B cell (primary cell): Measurements from ENCODE around the gene TRIP13. TPM values are rescaled to one million over a fixed set of nuclear protein-coding genes. Genes with fewer than 3 reads are reported as not detected.

Experiments used
- ATAC-seq: fragments of 200-7000 bp; cut with Tn5 transposase; one replicate; pipeline ENCODE4 v1.10.0; 2021; ENCODE audit warnings: low read depth, mild to moderate bottlenecking, moderate number of reproducible peaks, moderate library complexity
- CTCF ChIA-PET: fragments of 350-600 bp; sonication (Branson Sonifier 250); formaldehyde crosslinking; loops from one replicate; lab custom pipeline; 2021; ENCODE audit warnings: antibody characterized with exemption, inconsistent platforms; lab: Charles Lee
- POLR2A ChIA-PET: fragments of 350-600 bp; sonication (Branson Sonifier 250); formaldehyde crosslinking; loops from one replicate; lab custom pipeline; 2021; ENCODE audit warnings: antibody characterized with exemption; lab: Charles Lee
- DNase-seq: peaks from one replicate; pipeline ENCODE4 v3.0.0; 2013
- H2AFZ ChIP-seq: 2 replicates; pipeline ENCODE4 v1.6.1; 2012; ENCODE audit warnings: mild to moderate bottlenecking, low read depth, low read length; ENCODE audit not compliant: insufficient read depth, poor library complexity, severe bottlenecking
- H3K27ac ChIP-seq, 2 donors: 1 replicate in 1 of 2; 2 replicates in 1 of 2; pipeline ENCODE4 v1.5.1; 2012 to 2013; ENCODE audit warnings: low read length in 2 of 2, mild to moderate bottlenecking in 2 of 2, moderate library complexity in 1 of 2
- H3K27me3 ChIP-seq, 4 experiments: fragments of 200-600 bp in 1 of 4; sonication (generic) in 1 of 4; replicated peaks in 1 of 4; 1 replicate in 2 of 4; 2 replicates in 2 of 4; pipeline versions ENCODE4 v1.6.1 to v1.7.0; 2013 to 2016; ENCODE audit warnings: low read length in 3 of 4, mild to moderate bottlenecking in 2 of 4, mixed read lengths in 1 of 4, moderate library complexity in 1 of 4; ENCODE audit not compliant: insufficient read depth in 4 of 4, control insufficient read depth in 3 of 4; ENCODE audit errors: control extremely low read depth in 1 of 4
- H3K36me3 ChIP-seq, 2 experiments: replicated peaks in 1 of 2; 1 replicate in 1 of 2; 2 replicates in 1 of 2; pipeline versions ENCODE4 v1.6.1 to v1.7.1; 2013; ENCODE audit warnings: low read length in 1 of 2; ENCODE audit not compliant: insufficient read depth in 2 of 2, control insufficient read depth in 1 of 2; ENCODE audit errors: control extremely low read depth in 1 of 2, extremely low read depth in 1 of 2
- H3K4me1 ChIP-seq, 2 donors: fragments of 200-600 bp in 1 of 2; sonication (generic) in 1 of 2; 1 replicate in 1 of 2; 2 replicates in 1 of 2; pipeline versions ENCODE4 v1.5.1 to v1.6.1; 2013 to 2017; ENCODE audit warnings: low read length in 2 of 2; ENCODE audit not compliant: control insufficient read depth in 2 of 2, insufficient read depth in 2 of 2
- H3K4me2 ChIP-seq: replicated peaks from 2 replicates; pipeline ENCODE3; 2012; ENCODE audit warnings: mild to moderate bottlenecking, low read depth, low read length; ENCODE audit not compliant: poor library complexity, severe bottlenecking
- H3K4me3 ChIP-seq, 5 experiments: fragments of 200-600 bp in 1 of 5; sonication (generic) in 1 of 5; 1 replicate in 3 of 5; 2 replicates in 2 of 5; pipeline versions ENCODE4 v1.5.1 to v1.7.0; 2011 to 2016; ENCODE audit warnings: low read length in 4 of 5, mild to moderate bottlenecking in 4 of 5, low read depth in 2 of 5, control low read depth in 1 of 5, moderate library complexity in 1 of 5; ENCODE audit not compliant: insufficient read depth in 1 of 5; ENCODE audit errors: control extremely low read depth in 1 of 5, extremely low read depth in 1 of 5
- H3K79me2 ChIP-seq: fragments of 200-600 bp; sonication (generic); one replicate; pipeline ENCODE4 v1.6.0; 2016; ENCODE audit warnings: low read length; ENCODE audit not compliant: control insufficient read depth, insufficient read depth
- H3K9ac ChIP-seq: fragments of 200-600 bp; sonication (generic); 2 replicates; pipeline ENCODE4 v1.6.1; 2017; ENCODE audit warnings: mild to moderate bottlenecking, low read length, moderate library complexity
- H3K9me3 ChIP-seq, 3 donors: one replicate each; pipeline versions ENCODE4 v1.6.1 to v1.7.1; 2013; ENCODE audit warnings: low read length in 2 of 3; ENCODE audit not compliant: control insufficient read depth in 2 of 3, insufficient read depth in 1 of 3; ENCODE audit errors: control extremely low read depth in 1 of 3
- H4K20me1 ChIP-seq: 2 replicates; pipeline ENCODE4 v1.6.0; 2012; ENCODE audit warnings: mild to moderate bottlenecking, low read length; ENCODE audit not compliant: insufficient read depth, control insufficient read depth, poor library complexity, severe bottlenecking
- H3K27ac Mint-ChIP-seq: one replicate; pipeline ENCODE4 v1.8.0; 2021; ENCODE audit warnings: mixed read lengths
- H3K27me3 Mint-ChIP-seq: one replicate; pipeline ENCODE4 v1.8.0; 2021; ENCODE audit warnings: mixed read lengths
- H3K4me1 Mint-ChIP-seq: one replicate; pipeline ENCODE4 v1.8.0; 2021; ENCODE audit warnings: mixed read lengths
- H3K4me3 Mint-ChIP-seq: one replicate; pipeline ENCODE4 v1.8.0; 2021; ENCODE audit warnings: mixed read lengths
- H3K9me3 Mint-ChIP-seq: one replicate; pipeline ENCODE4 v1.8.0; 2022; ENCODE audit warnings: mixed read lengths; ENCODE audit not compliant: insufficient read depth
- EZH2 ChIP-seq: IDR thresholded peaks from 2 replicates; pipeline ENCODE4 v1.6.1; 2012; ENCODE audit warnings: borderline replicate concordance, low read depth, mild to moderate bottlenecking, moderate library complexity, low read length; ENCODE audit not compliant: insufficient read depth, poor library complexity, severe bottlenecking
- WGBS: methylation state at CpG from one replicate; pipeline ENCODE4 v1.1.5; 2013; ENCODE audit warnings: missing lambda C conversion rate; ENCODE audit not compliant: insufficient coverage; 5-methylcytosine and 5-hydroxymethylcytosine counted together
- intact Hi-C: fragments of 100-400 bp; cut with micrococcal nuclease; formaldehyde crosslinking; loops from one replicate; pipeline ENCODE4 v1.10.0; 2022
- polyA plus RNA-seq: library from polyadenylated mRNA; depleted of rRNA; stranded (reverse); fragments of >200 nt; gene quantifications from 2 replicates; pipeline ENCODE4 v1.2.3, GENCODE V29; 2012
- total RNA-seq, 2 donors: library from RNA; stranded (reverse); fragments of 120-200 nt in 1 of 2; gene quantifications; 1 replicate in 1 of 2; 2 replicates in 1 of 2; pipeline versions ENCODE4 v1.2.3 to v1.2.4, GENCODE V29; 2013 to 2022
- TF ChIP-seq, protein P1 (sequence below): fragments of 200-600 bp; IDR thresholded peaks from one replicate; pipeline ENCODE4 v1.8.0; 2022; ENCODE audit warnings: antibody characterized with exemption, mild to moderate bottlenecking

Gene TRIP13
- total and polyA plus RNA-seq, 2 donors (not counting 1 experiment from before 2014, with no cell fraction given), result 0.63 to 1.1 TPM

DNA sequence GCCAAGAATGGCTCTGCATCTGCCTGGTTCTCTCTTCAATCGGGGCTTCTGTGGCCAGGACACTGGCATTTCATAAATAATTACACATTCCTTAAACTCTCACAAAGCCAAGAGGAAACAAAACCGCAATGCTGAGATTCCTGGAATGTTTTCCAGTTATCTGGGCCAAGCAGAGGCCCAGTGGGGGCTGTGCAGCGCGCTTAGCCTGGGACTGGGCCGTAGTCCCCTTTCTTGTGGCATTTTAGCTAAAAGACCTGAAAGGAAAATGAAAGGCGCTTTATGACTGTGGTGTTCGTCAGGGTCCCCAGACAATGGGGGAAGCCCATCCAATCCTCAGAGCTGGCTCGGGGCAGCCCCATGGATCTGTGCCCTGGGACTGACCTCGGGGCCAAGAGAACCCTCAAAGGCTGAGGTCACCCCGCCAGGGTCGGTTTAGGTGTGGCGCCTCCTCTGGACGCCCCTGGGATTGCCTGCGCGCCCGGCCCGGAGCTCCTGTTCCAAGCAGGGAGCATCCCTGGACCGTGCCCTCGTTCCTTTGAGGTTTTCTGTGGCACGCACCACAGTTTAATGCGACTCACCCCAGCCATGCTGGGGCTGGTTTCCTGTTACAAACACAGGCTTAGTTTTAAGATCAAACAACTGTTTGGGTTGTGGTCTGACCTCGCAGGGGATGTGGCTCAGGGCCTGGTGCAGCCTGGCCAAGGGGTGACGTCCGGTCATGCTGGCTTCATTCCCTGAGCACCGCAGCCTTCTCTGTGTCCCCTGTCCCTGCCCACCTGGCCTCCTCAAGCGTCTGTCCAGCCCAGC is 64.5 kb downstream of the TRIP13 start:
- Histone ChIP-seq H3K4me1 (no peaks in the 10 kb centered on the region), H3K4me2 (no peak overlapping the region), H3K79me2 (no peaks in the 10 kb centered on the region), H2AFZ (no peak overlapping the region), H3K9me3 (peaks cover 0 to 1% (median 0%) of the 10 kb centered on the region in 3 donors), H3K27ac (no peak overlapping the region), H3K9ac (no peak overlapping the region), H3K36me3 (no peaks in the 10 kb centered on the region), H3K27me3 (peaks cover 0 to 38% (median 3%) of the 10 kb centered on the region in 4 experiments), H4K20me1 (no peaks in the 10 kb centered on the region), H3K4me3 (no peak overlapping the region)
- ATAC-seq (no peak), DNase-seq (no peak)
- H3K27ac Mint-ChIP-seq, result no peak overlapping the region
- WGBS, result 33% methylated on average over 26 of the region's 26 CpGs
- intact Hi-C loops, result no loop called here
- no peak overlapping the region for H3K4me3 Mint-ChIP-seq
- H3K27me3 Mint-ChIP-seq, result peaks cover 53% of the 10 kb centered on the region
- H3K9me3 Mint-ChIP-seq, result no peaks in the 10 kb centered on the region
- no peaks in the 10 kb centered on the region for H3K4me1 Mint-ChIP-seq
- POLR2A ChIA-PET, result no interaction called here
- TF ChIP-seq, protein P1, sequence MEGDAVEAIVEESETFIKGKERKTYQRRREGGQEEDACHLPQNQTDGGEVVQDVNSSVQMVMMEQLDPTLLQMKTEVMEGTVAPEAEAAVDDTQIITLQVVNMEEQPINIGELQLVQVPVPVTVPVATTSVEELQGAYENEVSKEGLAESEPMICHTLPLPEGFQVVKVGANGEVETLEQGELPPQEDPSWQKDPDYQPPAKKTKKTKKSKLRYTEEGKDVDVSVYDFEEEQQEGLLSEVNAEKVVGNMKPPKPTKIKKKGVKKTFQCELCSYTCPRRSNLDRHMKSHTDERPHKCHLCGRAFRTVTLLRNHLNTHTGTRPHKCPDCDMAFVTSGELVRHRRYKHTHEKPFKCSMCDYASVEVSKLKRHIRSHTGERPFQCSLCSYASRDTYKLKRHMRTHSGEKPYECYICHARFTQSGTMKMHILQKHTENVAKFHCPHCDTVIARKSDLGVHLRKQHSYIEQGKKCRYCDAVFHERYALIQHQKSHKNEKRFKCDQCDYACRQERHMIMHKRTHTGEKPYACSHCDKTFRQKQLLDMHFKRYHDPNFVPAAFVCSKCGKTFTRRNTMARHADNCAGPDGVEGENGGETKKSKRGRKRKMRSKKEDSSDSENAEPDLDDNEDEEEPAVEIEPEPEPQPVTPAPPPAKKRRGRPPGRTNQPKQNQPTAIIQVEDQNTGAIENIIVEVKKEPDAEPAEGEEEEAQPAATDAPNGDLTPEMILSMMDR, result no peak
- no peak for TF ChIP-seq EZH2
- CTCF ChIA-PET, result no interaction called here

- WGBS, result 76% methylated on average over 23 of the region's 23 CpGs
- no peak overlapping the region for H3K4me3 Mint-ChIP-seq
These were observed 65.2 kb downstream of the TRIP13 start for GRCh38 chr5:957748-958485.

More at GRCh38 chr5:957748-958485, 65.2 kb downstream of the TRIP13 start:
- Histone ChIP-seq H2AFZ (no peak overlapping the region), H4K20me1 (no peaks in the 10 kb centered on the region), H3K79me2 (no peaks in the 10 kb centered on the region), H3K4me3 (no peak overlapping the region), H3K27ac (no peak overlapping the region), H3K4me1 (no peaks in the 10 kb centered on the region), H3K36me3 (no peaks in the 10 kb centered on the region), H3K9me3 (no peaks in the 10 kb centered on the region), H3K27me3 (peaks cover 0 to 39% (median 4%) of the 10 kb centered on the region in 4 experiments), H3K9ac (no peak overlapping the region), H3K4me2 (no peak overlapping the region)
- TF ChIP-seq EZH2, result no peak
- TF ChIP-seq, protein P1, result no peak
- peaks cover 53% of the 10 kb centered on the region for H3K27me3 Mint-ChIP-seq
- intact Hi-C loops, result no loop called here
- CTCF ChIA-PET, result no interaction called here
- no peaks in the 10 kb centered on the region for H3K4me1 Mint-ChIP-seq
- DNase-seq (no peak), ATAC-seq (no peak)
- POLR2A ChIA-PET, result no interaction called here
- no peaks in the 10 kb centered on the region for H3K9me3 Mint-ChIP-seq
- no peak overlapping the region for H3K27ac Mint-ChIP-seq
